GM23338 (cell line): ENCODE results near the gene LYSMD4.

Experiments used
- CTCF ChIP-seq, 2 experiments: fragments of 200-600 bp in 1 of 2; sonication (generic) in 1 of 2; conservative IDR thresholded peaks; 2 replicates each; pipeline versions ENCODE4 v1.5.1 to v1.6.1; 2016 to 2017; ENCODE audit warnings: antibody characterized with exemption in 2 of 2, low read depth in 2 of 2, mild to moderate bottlenecking in 2 of 2, moderate library complexity in 1 of 2
- POLR2AphosphoS5 ChIP-seq: IDR thresholded peaks from 2 replicates; pipeline ENCODE4 v1.6.1; 2016; ENCODE audit warnings: antibody characterized with exemption, low read depth

DNA sequence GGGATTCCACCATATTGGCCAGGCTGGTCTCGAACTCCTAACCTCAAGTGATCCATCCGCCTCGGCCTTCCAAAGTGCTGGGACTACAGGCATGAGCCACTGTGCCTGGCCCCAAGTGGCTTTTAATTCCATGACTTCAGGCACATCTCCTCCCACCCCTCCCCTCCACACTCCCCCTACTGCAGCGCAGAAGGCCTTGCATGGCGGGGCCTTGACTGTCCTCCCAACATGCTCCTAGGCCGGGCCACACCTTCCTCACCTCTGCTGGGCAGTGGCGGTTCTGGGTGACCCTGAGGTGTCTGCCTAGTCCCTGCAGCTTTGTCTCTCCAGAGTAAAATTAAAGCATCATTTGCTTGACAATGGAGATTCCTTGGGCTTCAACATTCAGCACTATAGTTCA is 6.9 kb downstream of the LYSMD4 start:
- TF ChIP-seq CTCF (conservative IDR thresholded peaks at IDR 0.05; ENCODE audit: low read depth in 2 of 2), result no peak
- no peak for TF ChIP-seq POLR2AphosphoS5
